Neural progenitor cell (in vitro differentiated cells): ENCODE data around the gene TPGS2.

Source experiments
- CTCF ChIP-seq: fragments of 200-600 bp; sonication (generic); IDR thresholded peaks from 2 replicates; pipeline ENCODE4 v1.5.1; 2017; ENCODE audit warnings: antibody characterized with exemption, mild to moderate bottlenecking
- EZH2 ChIP-seq: fragments of 200-600 bp; sonication (generic); IDR thresholded peaks from 2 replicates; pipeline ENCODE4 v1.6.1; 2017; ENCODE audit warnings: antibody characterized with exemption, mild to moderate bottlenecking, moderate library complexity

- TF ChIP-seq CTCF (no peak), EZH2 (no peak)
Observed at GRCh38 chr18:36831139-36831538, 2.3 kb upstream of the TPGS2 start.
